Glutamatergic neuron (in vitro differentiated cells): ENCODE measurements around the gene CDIP1. TPM values are rescaled to one million over a fixed set of nuclear protein-coding genes. Genes with fewer than 3 reads are reported as not detected.

ENCODE experiments used
- DNase-seq: peaks from one replicate; pipeline ENCODE4 v3.0.0; 2022
- H3K27ac Mint-ChIP-seq: one replicate; pipeline ENCODE4 v1.8.0; 2020; ENCODE audit warnings: mild to moderate bottlenecking, mixed read lengths, inconsistent platforms; ENCODE audit not compliant: unreplicated experiment
- H3K27me3 Mint-ChIP-seq: one replicate; pipeline ENCODE4 v1.8.0; 2020; ENCODE audit warnings: mild to moderate bottlenecking, moderate library complexity, mixed read lengths, inconsistent platforms; ENCODE audit not compliant: unreplicated experiment
- H3K36me3 Mint-ChIP-seq: one replicate; pipeline ENCODE4 v1.8.0; 2020; ENCODE audit warnings: mild to moderate bottlenecking, mixed read lengths, inconsistent platforms; ENCODE audit not compliant: unreplicated experiment
- H3K4me1 Mint-ChIP-seq: one replicate; pipeline ENCODE4 v1.8.0; 2020; ENCODE audit warnings: mild to moderate bottlenecking, low read depth, mixed read lengths, inconsistent platforms; ENCODE audit not compliant: unreplicated experiment
- H3K4me3 Mint-ChIP-seq: one replicate; pipeline ENCODE4 v1.8.0; 2020; ENCODE audit warnings: mild to moderate bottlenecking, mixed read lengths, inconsistent platforms; ENCODE audit not compliant: unreplicated experiment
- H3K9me3 Mint-ChIP-seq: one replicate; pipeline ENCODE4 v1.8.0; 2020; ENCODE audit warnings: mild to moderate bottlenecking, moderate library complexity, mixed read lengths, inconsistent platforms; ENCODE audit not compliant: unreplicated experiment
- total RNA-seq: library from RNA; stranded (reverse); fragmentation: NEBNext Ultra II Directional; extraction: Animal tissue kit (Norgen Biotek cat#: 25700); gene quantifications from one replicate; pipeline ENCODE4 v1.2.1, GENCODE V29; 2021; ENCODE audit not compliant: unreplicated experiment
- TF ChIP-seq, protein P1 (sequence below): fragments of 200-600 bp; sonication (generic); IDR thresholded peaks from one replicate; pipeline ENCODE4 v1.5.0; 2021; ENCODE audit not compliant: partially characterized antibody, unreplicated experiment

The CDIP1 gene
- total RNA-seq, 1 donor from 2014 or later: 51.6 TPM

DNA sequence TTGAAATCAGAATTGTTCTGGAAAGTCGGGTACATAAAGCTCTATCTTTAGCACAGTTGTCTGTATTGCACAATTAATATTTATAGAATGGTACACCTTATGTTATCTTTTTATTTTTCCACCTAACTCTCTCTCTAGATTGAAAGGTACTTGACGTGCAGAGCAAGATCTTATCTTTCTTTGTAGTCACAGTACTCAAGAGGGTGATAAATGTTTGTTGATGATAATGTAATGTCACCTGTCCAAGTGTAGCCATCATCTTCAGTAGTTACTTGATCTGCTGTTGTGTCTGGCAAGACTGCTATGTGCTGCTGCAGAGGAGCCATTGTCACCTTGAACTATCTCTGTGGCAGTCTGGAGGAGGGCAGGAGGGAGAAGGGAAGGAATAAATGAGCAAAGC lies 57.0 kb downstream of the CDIP1 start:
- Mint-ChIP-seq H3K4me3 (no peak overlapping the region), H3K27ac (no peak overlapping the region), H3K4me1 (peaks cover 15% of the 10 kb centered on the region), H3K9me3 (peaks cover 3% of the 10 kb centered on the region), H3K36me3 (no peaks in the 10 kb centered on the region), H3K27me3 (peaks cover 3% of the 10 kb centered on the region)
- TF ChIP-seq, protein P1, sequence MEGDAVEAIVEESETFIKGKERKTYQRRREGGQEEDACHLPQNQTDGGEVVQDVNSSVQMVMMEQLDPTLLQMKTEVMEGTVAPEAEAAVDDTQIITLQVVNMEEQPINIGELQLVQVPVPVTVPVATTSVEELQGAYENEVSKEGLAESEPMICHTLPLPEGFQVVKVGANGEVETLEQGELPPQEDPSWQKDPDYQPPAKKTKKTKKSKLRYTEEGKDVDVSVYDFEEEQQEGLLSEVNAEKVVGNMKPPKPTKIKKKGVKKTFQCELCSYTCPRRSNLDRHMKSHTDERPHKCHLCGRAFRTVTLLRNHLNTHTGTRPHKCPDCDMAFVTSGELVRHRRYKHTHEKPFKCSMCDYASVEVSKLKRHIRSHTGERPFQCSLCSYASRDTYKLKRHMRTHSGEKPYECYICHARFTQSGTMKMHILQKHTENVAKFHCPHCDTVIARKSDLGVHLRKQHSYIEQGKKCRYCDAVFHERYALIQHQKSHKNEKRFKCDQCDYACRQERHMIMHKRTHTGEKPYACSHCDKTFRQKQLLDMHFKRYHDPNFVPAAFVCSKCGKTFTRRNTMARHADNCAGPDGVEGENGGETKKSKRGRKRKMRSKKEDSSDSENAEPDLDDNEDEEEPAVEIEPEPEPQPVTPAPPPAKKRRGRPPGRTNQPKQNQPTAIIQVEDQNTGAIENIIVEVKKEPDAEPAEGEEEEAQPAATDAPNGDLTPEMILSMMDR: no peak
- DNase-seq: no peak

GRCh38 chr16:4477966-4478365 lies 60.6 kb downstream of the CDIP1 start:
- Mint-ChIP-seq H3K27ac (no peak overlapping the region), H3K27me3 (peaks cover 2% of the 10 kb centered on the region), H3K4me1 (peaks cover 14% of the 10 kb centered on the region), H3K4me3 (peak overlapping the region; percentile 44), H3K36me3 (no peaks in the 10 kb centered on the region), H3K9me3 (peaks cover 2% of the 10 kb centered on the region)
- TF ChIP-seq, protein P1: no peak
- DNase-seq: no peak

DNA sequence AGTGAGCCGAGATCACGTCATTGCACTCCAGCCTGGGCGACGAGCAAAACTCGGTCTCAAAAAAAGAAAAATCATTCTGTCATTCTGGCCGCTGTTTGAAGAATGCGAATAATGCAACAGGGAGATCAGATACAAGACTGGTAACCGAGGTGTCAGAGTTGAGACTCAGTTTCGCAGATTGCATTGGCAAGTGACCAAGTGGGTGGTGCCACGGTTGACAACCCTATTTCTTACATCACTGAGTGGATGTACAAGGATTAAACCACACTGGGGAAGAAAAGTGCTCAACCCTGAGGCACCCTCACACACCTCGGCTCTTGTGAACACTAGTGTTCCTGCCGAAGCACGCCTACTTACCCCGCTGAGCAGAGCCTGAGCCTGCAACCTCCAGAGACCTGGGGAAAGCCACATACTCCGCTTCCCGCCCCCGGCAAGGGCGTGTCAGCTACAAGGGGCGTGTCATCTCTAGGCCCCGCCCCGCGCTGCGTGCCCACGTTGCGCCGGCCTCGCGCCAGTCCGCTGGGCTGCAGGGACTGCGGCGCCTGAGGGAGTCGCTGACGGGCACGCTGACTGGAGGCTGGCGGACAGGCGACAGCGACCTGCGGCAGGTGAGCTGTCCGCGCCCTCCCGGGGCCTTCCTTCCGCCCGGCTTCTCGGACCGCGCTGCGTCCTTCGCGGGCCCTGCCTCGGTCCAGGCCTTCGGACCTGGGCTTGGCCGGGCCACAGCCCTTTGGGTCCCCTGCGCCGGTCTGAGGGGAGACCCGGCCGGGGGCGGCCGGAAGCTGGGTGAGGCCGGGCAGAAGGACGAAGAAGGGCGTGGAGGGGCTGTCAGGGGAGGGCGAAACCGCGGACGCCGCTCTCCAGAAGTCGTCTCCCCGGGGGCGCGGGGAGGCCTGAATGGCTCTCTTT lies 62.4 kb downstream of the CDIP1 start, which contains the start of gene HMOX2:
Gene HMOX2 (plus strand): TSS at position 519 of the 909 bp plus-strand sequence. CDS start 29,127 bp downstream, outside the sequence.
- peak; percentile 97 for DNase-seq
- peaks cover 2% of the 10 kb centered on the region for H3K9me3 Mint-ChIP-seq
- H3K4me1 Mint-ChIP-seq: peaks cover 3% of the 10 kb centered on the region
- peak within 1 kb of the TSS; percentile 82 for H3K4me3 Mint-ChIP-seq
- peak within 1 kb of the TSS; percentile 74 for H3K27ac Mint-ChIP-seq
- peaks cover 2% of the 10 kb centered on the region for H3K27me3 Mint-ChIP-seq
- TF ChIP-seq, protein P1: no peak
- H3K36me3 Mint-ChIP-seq: no peaks in the 10 kb centered on the region

DNA sequence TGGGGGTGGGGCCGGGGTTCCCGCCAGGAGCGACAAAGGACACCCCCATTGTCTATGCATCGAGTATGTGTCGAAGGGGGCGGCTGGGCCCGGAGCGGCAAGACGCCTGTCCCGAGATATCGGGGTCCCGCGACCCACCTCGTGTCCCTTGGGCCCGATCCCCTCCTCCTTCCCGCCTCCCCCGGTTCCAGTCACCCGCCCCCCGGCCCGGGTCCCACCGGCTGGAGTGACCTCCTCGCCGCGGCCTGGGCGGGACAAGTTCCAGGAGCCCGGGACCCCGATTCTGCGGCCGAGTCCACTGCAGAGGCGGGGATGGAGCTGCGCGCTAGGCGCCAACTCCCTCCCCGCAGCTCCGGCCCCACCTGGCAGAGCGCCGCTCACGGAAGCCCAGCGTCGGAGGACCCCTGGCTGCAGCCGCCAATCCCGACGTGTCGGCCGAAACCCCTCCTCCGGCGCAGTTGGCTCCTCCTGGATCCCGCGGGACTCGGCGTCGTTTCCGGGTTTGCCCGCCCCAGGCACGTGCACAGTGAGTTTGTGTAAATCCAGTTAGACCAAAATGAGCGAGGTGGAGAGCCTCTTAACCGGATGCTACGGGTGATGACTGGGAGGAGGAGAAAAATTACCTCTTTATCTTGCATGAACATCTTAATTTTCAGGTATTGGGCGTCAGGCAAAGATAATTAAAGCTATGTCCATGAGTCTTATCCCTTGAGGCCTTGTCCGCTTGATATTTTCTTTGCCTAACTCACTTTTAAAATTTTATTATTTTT lies 64.2 kb downstream of the CDIP1 start, which contains the start of gene NMRAL1:
Gene NMRAL1 (minus strand): TSS at position 434 of the 770 bp plus-strand sequence. CDS start 493 bp downstream, outside the sequence.
- H3K9me3 Mint-ChIP-seq: peaks cover 3% of the 10 kb centered on the region
- peaks cover 3% of the 10 kb centered on the region for H3K4me1 Mint-ChIP-seq
- H3K27ac Mint-ChIP-seq: peak within 1 kb of the TSS; percentile 81
- H3K36me3 Mint-ChIP-seq: no peaks in the 10 kb centered on the region
- TF ChIP-seq, protein P1: no peak
- peaks cover 4% of the 10 kb centered on the region for H3K27me3 Mint-ChIP-seq
- peak; percentile 96 for DNase-seq
- H3K4me3 Mint-ChIP-seq: peak within 1 kb of the TSS; percentile 74
